PC-3 (cell line): Measurements from ENCODE around the gene HIPK1. TPM values are rescaled to one million over a fixed set of nuclear protein-coding genes. Genes with fewer than 3 reads are reported as not detected.

ENCODE experiments used
- ATAC-seq: fragments of 200-7000 bp; cut with Tn5 transposase; 2 replicates; pipeline ENCODE4 v1.9.1; 2020; ENCODE audit warnings: mild to moderate bottlenecking, moderate library complexity
- BruUV-seq: library from RNA; stranded (reverse); fragments of 400-500 nt; replicated peaks from 2 replicates; lab custom pipeline; 2021; lab: Mats Ljungman, UMichigan
- CTCF ChIA-PET: fragments of 300-600 bp; sonication (Branson Sonifier 250); formaldehyde crosslinking; loops from one replicate; lab custom pipeline; 2022; ENCODE audit warnings: antibody characterized with exemption; lab: Charles Lee
- POLR2A ChIA-PET: fragments of 300-600 bp; sonication (Branson Sonifier 250); formaldehyde crosslinking; loops from one replicate; lab custom pipeline; 2022; ENCODE audit warnings: antibody characterized with exemption; ENCODE audit not compliant: unreplicated experiment; lab: Charles Lee
- DNase-seq: peaks from one replicate; pipeline ENCODE4 v3.0.0-alpha.2; 2015
- H2AFZ ChIP-seq: fragments of 300-600 bp; sonication (generic); 2 replicates; pipeline ENCODE4 v1.6.0; 2016; ENCODE audit warnings: antibody characterized with exemption, low read length
- H3F3A ChIP-seq: fragments of 300-600 bp; sonication (generic); one replicate; pipeline ENCODE4 v1.6.0; 2017; ENCODE audit warnings: antibody characterized with exemption, low read length, control low read depth, mild to moderate bottlenecking; ENCODE audit not compliant: unreplicated experiment
- H3K27ac ChIP-seq: fragments of 300-600 bp; sonication (generic); 2 replicates; pipeline ENCODE4 v1.5.1; 2016; ENCODE audit warnings: mild to moderate bottlenecking, low read length
- H3K27me3 ChIP-seq: fragments of 300-600 bp; sonication (generic); 2 replicates; pipeline ENCODE4 v1.6.1; 2016; ENCODE audit warnings: low read length, mixed read lengths
- H3K36me3 ChIP-seq: fragments of 300-600 bp; sonication (generic); 2 replicates; pipeline ENCODE4 v1.6.1; 2016; ENCODE audit warnings: low read depth, mixed run types, low read length, mixed read lengths
- H3K4me1 ChIP-seq: fragments of 300-600 bp; sonication (generic); 2 replicates; pipeline ENCODE4 v1.5.1; 2016; ENCODE audit warnings: low read length; ENCODE audit not compliant: insufficient read depth
- H3K4me2 ChIP-seq: fragments of 300-600 bp; sonication (generic); 2 replicates; pipeline ENCODE4 v1.6.0; 2016; ENCODE audit warnings: low read length
- H3K4me3 ChIP-seq: fragments of 300-600 bp; sonication (generic); 2 replicates; pipeline ENCODE4 v1.5.1; 2016; ENCODE audit warnings: mild to moderate bottlenecking, low read length, mixed read lengths
- H3K79me2 ChIP-seq: fragments of 300-600 bp; sonication (generic); 2 replicates; pipeline ENCODE4 v1.6.1; 2017; ENCODE audit warnings: low read length, mixed read lengths
- H3K9ac ChIP-seq: fragments of 300-600 bp; sonication (generic); 2 replicates; pipeline ENCODE4 v1.6.0; 2016; ENCODE audit warnings: mild to moderate bottlenecking, low read length
- H3K9me2 ChIP-seq: fragments of 300-600 bp; sonication (generic); replicated peaks from 2 replicates; pipeline ENCODE4 v1.6.1; 2016; ENCODE audit warnings: mixed run types, low read length, mixed read lengths
- H3K9me3 ChIP-seq: fragments of 300-600 bp; sonication (generic); 2 replicates; pipeline ENCODE4 v1.6.1; 2016; ENCODE audit warnings: low read length, mixed read lengths
- H4K20me1 ChIP-seq: fragments of 300-600 bp; sonication (generic); 2 replicates; pipeline ENCODE4 v1.6.1; 2016; ENCODE audit warnings: low read length, mixed read lengths
- EZH2 ChIP-seq: fragments of 300-600 bp; sonication (generic); IDR thresholded peaks from one replicate; pipeline ENCODE4 v1.6.1; 2017; ENCODE audit warnings: antibody characterized with exemption, mild to moderate bottlenecking, low read length; ENCODE audit not compliant: unreplicated experiment
- EZH2phosphoT487 ChIP-seq: fragments of 300-600 bp; sonication (generic); IDR thresholded peaks from 2 replicates; pipeline ENCODE4 v1.6.1; 2018; ENCODE audit warnings: mild to moderate bottlenecking, antibody characterized with exemption, low read length, borderline replicate concordance
- intact Hi-C: fragments of 100-400 bp; cut with micrococcal nuclease; formaldehyde crosslinking; loops from 2 replicates; pipeline ENCODE4 v1.9.0; 2023
- total RNA-seq: library from RNA; depleted of rRNA; stranded (reverse); fragments of >200 nt; gene quantifications from 2 replicates; pipeline ENCODE4 v1.2.3, GENCODE V29; 2014
- TF ChIP-seq, protein P1 (sequence below): fragments of 300-600 bp; sonication (generic); conservative IDR thresholded peaks from 2 replicates; pipeline ENCODE4 v1.5.1; 2017; ENCODE audit warnings: antibody characterized with exemption, low read depth, mild to moderate bottlenecking, low read length

HIPK1 gene
- total RNA-seq, 1 experiment from 2014 or later: 19.9 TPM

DNA sequence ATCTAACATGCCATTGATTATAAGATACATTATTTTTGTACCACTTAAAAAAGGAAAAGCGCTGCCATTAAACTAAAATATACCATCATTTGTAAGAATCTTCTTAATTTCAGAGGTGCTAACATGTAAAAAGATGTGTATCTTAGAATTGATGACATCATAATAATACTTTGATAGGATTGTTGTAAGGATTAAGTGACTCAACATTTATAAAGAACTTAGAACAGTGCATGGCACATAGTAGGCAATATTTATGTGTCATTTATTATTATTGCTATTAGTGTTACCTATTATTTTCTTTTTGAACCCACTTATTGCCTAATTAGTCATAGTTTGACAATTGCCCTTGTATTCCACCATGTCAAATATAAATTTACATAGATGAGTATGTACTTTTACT lies 21.8 kb downstream of the HIPK1 start:
- ATAC-seq: no peak
- BruUV-seq: no TSS peak
- H3K9me2 ChIP-seq: no peaks in the 10 kb centered on the region
- no peaks in the 10 kb centered on the region for H3K27me3 ChIP-seq
- H2AFZ ChIP-seq: no peak overlapping the region
- no peaks in the 10 kb centered on the region for H4K20me1 ChIP-seq
- no peaks in the 10 kb centered on the region for H3K4me1 ChIP-seq
- no peaks in the 10 kb centered on the region; the same call in 1 of the 2 replicates for H3K36me3 ChIP-seq
- no peaks in the 10 kb centered on the region for H3K9me3 ChIP-seq
- no peak overlapping the region for H3K4me3 ChIP-seq
- no peaks in the 10 kb centered on the region for H3F3A ChIP-seq
- TF ChIP-seq, protein P1, sequence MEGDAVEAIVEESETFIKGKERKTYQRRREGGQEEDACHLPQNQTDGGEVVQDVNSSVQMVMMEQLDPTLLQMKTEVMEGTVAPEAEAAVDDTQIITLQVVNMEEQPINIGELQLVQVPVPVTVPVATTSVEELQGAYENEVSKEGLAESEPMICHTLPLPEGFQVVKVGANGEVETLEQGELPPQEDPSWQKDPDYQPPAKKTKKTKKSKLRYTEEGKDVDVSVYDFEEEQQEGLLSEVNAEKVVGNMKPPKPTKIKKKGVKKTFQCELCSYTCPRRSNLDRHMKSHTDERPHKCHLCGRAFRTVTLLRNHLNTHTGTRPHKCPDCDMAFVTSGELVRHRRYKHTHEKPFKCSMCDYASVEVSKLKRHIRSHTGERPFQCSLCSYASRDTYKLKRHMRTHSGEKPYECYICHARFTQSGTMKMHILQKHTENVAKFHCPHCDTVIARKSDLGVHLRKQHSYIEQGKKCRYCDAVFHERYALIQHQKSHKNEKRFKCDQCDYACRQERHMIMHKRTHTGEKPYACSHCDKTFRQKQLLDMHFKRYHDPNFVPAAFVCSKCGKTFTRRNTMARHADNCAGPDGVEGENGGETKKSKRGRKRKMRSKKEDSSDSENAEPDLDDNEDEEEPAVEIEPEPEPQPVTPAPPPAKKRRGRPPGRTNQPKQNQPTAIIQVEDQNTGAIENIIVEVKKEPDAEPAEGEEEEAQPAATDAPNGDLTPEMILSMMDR: no peak
- TF ChIP-seq EZH2 (no peak), EZH2phosphoT487 (no peak)
- DNase-seq: no peak
- H3K4me2 ChIP-seq: no peak overlapping the region
- intact Hi-C loops: no loop called here
- ChIA-PET POLR2A (no interaction called here), CTCF (no interaction called here)
- H3K27ac ChIP-seq: no peak overlapping the region
- peaks cover 36% of the 10 kb centered on the region for H3K79me2 ChIP-seq
- H3K9ac ChIP-seq: no peak overlapping the region

DNA sequence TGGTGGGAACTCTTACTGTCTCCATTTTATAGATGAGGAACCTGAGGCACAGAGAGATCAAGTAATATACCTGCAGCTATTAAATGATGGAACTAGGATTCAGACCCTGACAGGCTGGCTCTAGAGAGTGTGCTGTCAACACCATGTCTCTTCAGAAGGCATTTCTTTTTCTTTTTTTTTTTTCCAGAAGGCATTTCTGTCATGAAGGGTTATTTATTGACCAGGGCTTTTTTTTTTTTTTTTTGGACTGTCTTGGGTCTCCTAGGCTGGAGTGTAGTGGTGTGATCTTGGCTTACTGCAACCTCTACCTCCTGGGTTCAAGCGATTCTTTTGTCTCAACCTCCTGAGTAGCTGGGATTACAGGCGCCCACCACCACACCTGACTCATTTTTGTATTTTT lies 22.6 kb downstream of the HIPK1 start:
- no peak for DNase-seq
- ChIA-PET POLR2A (no interaction called here), CTCF (no interaction called here)
- peaks cover 4% of the 10 kb centered on the region; the same call in 1 of the 2 replicates for H3K36me3 ChIP-seq
- H3K9me3 ChIP-seq: no peaks in the 10 kb centered on the region
- no peak overlapping the region for H3K27ac ChIP-seq
- H3K79me2 ChIP-seq: peaks cover 32% of the 10 kb centered on the region
- H3K4me3 ChIP-seq: no peak overlapping the region
- no peaks in the 10 kb centered on the region for H3F3A ChIP-seq
- H3K4me2 ChIP-seq: no peak overlapping the region
- H3K4me1 ChIP-seq: no peaks in the 10 kb centered on the region
- no peak overlapping the region for H2AFZ ChIP-seq
- no peaks in the 10 kb centered on the region for H3K27me3 ChIP-seq
- no peaks in the 10 kb centered on the region for H4K20me1 ChIP-seq
- no peak for ATAC-seq
- TF ChIP-seq EZH2phosphoT487: no peak
- TF ChIP-seq, protein P1: no peak
- TF ChIP-seq EZH2: no peak
- no TSS peak for BruUV-seq
- H3K9me2 ChIP-seq: no peaks in the 10 kb centered on the region
- no peak overlapping the region for H3K9ac ChIP-seq
- intact Hi-C loops: no loop called here

DNA sequence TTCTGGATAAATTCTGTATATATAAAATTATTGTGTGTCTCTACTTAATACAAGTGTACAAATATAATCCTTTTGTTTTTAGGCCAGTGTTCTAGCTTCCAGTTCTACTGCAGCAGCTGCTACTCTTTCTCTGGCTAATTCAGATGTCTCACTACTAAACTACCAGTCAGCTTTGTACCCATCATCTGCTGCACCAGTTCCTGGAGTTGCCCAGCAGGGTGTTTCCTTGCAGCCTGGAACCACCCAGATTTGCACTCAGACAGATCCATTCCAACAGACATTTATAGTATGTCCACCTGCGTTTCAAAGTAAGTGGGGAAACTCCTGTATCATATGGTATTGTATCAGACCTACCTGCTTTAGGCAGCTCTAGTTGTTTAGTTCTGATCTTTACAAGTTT lies 28.9 kb downstream of the HIPK1 start:
- Histone ChIP-seq H3K79me2 (no peaks in the 10 kb centered on the region), H3K27ac (no peak overlapping the region), H3F3A (no peaks in the 10 kb centered on the region), H3K27me3 (no peaks in the 10 kb centered on the region), H3K9me3 (no peaks in the 10 kb centered on the region), H4K20me1 (no peaks in the 10 kb centered on the region), H2AFZ (no peak overlapping the region), H3K9ac (no peak overlapping the region), H3K36me3 (peaks cover 23% of the 10 kb centered on the region), H3K4me1 (no peaks in the 10 kb centered on the region), H3K4me3 (no peak overlapping the region), H3K9me2 (no peaks in the 10 kb centered on the region), H3K4me2 (no peak overlapping the region)
- ATAC-seq (no peak), DNase-seq (no peak)
- BruUV-seq: no TSS peak
- CTCF ChIA-PET: no interaction called here
- POLR2A ChIA-PET: no interaction called here
- intact Hi-C loops: no loop called here
- TF ChIP-seq EZH2: no peak
- TF ChIP-seq, protein P1: no peak
- no peak for TF ChIP-seq EZH2phosphoT487
